GM18498 (cell line): ENCODE data around the gene FHOD1.

Experiments
- ATAC-seq: cut with Tn5 transposase; IDR thresholded peaks from one replicate; pipeline ENCODE4 v1.9.1; 2021; ENCODE audit warnings: mild to moderate bottlenecking, moderate library complexity; ENCODE audit not compliant: unreplicated experiment

Gene FHOD1

DNA sequence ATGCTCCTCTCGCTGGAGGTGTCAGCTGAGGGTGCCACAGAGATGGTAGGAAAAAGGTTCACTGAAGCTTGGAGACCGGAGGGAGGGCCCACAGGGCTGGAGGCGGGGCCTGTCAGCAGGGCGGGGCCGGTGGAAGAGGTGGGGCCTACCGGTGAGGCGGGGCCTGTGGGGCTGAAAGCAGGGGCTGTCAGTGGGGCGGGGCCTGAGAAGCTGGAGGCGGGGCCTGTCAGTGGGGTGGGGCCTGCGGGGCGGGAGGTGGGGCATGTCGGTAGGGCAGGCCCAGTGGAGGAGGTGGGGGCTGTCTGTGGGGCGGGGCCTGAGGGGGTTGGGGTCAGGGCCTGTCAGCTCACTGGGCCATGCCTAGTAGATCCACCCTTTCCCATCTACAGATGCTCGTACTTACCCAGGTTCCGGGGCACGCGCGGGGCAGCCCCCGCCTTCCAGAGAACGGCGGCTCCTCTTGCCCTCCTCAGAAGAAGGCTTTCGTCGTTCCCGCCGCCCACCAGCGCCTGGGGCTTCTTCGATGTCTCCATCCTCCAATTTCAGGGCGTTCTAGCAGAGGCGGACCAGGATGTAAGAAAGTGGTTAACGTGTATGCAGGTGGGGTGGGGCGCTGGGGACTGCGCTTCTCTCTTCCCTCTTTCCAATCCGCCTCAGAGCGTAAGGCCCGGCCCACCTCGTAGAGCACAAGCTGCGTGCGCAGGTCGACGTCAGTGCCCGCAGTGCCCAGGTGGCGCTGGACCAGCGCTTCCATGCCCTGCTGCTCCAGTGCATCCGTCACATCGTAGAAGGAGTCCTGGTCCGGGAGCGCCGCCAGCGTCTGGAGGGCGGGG is 10.5 kb downstream of the FHOD1 start:
- ATAC-seq = no peak

DNA sequence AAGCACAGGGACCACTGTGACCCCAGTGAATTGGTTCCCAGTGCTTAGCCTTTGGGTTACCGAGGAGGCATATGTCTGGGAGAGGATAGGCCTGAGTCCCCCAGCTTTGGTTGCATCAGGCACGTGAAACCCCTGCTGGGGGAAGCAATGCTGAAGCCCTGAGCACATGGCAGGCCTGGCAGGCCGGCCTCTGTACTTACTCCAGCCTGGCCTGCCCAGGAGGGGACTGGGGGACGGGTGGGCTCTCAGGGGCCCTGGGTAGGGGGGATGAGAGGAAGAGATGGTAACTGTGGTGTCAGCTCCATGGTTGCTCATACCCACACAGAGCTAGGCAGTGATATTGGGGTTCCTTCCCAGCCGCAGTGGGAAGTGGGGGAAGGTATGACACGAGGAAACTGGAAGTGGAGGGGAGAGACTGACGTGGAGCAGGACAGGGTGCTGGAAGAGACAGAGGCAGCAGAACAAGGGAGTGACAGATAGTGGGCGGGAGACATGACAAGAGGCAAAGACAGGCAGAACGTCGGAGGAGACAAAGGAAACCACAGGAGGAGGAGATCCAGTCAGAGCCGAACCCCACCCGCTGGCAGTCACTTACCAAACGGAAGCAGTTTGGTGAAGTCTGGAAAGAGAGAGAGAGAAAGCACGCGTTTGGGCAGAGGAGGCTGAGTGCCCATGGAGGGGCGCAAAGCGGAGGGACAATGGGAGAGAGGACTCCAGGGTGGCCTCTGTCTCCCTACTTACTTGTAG is 11.3 kb downstream of the FHOD1 start:
- ATAC-seq = no peak

DNA sequence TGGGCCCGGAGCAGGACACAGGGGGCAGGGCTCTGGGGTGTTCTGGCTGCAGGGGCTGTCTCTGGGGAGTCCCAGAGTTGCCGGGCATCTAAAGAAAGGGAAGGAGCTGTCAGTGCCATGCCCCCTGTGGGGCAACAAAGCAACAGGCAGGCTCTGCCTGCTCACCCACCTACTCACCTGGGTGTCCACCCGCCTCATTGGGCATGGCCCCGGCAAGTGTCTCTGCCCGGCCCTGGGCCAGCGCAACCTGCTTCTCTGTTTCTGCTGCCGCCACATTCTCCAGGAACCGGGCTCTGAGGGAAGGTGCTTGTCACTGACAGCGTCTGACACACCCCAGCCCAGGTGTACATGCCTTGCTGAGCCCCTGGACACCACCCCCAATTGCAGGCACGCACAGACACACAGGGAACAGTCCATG is 13.1 kb downstream of the FHOD1 start:
- ATAC-seq = no peak

DNA sequence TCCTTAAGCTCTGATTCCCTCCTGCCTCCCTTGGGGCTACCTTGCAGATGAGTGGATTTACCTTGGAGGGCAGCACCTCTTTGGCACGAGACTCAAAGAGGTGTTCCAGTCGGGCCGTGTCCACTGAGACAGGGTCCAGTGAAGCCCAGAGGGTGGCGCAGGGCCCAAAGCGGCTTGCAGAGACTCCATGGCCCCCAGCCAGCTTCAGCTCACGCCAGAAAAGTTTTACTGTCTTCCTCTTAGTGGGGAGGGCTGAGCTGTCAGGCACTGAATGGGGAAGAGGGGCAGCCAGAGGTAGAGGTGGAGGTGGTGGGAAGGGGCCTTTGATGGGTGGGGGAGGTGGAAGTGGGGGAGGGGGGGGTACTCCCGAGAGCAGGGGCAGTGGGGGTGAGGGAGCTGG is 13.7 kb downstream of the FHOD1 start:
- ATAC-seq = no peak

DNA sequence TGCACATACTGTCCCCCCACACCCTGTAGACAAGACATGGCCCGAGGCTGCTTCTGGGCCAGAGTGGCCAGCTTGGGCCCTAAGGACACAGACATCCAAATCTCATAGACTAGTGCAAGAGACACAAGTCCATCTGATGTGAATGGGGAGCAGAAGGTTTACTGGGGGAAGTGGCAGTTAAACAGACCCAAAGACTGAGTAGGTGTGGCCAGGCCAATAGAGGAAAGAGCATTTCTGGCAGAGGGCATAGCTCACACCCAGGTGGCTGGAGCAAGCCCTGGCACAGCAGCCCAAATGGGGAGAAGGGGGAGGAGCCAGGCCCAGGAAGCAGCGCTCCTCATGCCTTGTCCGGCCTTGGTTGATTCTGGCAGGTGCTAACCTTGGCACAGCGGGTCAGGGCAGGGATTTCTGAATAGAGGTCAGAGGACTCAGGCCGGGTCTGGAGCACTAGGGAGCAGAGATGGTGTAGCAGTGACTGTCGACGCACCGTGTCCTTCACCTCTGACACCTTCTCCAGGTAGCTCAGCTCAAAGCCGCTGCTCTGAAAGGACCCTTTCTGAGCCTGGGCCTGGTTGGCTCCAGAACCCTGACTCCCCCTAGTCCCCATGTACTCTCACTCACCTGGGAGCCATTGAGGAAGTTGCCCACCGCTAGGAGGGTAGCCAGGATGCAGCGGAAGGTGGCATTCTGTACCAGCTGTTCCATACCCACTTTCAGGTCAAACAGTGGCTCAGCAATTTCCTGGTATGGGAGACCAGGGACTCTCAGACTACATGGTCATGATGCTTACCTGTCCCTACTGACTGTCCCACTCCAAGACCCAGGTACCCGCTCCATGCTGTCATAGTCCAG is 16.2 kb downstream of the FHOD1 start:
- no peak for ATAC-seq

DNA sequence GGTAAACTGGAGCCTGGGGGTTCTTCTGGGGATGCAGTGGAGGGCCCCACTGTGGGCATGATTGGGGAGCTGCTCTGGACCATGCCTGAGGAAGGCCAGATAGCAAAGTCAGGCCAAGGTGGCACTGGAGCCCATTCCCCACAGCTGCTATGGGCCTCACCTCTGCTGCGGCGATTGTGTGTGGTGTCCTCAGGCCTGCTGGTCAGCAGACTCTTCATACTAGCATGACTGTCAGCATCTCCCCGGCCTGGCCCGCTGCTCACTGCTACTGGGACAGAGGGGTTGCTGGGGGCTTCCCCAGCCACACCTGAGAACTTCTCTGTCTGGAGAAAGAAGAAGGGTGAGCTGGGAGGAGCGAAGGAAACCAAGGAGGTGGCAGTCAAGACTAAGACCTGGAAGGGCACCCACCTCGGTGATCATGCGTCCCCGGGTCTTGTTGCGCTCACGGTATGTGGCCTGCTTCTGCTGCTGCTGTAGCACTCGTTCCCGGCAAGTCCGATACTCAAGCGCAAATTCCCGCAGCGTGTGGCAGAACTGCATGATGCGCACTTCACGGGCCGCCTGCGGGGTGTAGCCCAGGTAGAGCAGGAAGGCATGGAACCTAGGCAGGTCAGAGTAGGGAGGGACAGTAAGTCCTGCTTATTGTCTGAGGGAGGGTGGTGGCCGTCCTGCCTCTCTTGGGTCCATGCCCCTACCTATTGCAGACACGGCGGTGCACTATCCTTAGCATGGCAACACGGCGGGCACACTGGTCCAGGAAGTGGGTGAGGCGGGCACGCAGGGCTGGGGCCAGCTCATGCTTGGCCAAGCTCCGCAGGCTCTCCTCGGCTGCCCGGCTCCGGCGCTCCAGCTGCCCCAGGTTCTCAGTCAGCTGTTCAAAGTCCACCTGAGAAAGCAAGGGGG is 17.1 kb downstream of the FHOD1 start:
- ATAC-seq = no peak

DNA sequence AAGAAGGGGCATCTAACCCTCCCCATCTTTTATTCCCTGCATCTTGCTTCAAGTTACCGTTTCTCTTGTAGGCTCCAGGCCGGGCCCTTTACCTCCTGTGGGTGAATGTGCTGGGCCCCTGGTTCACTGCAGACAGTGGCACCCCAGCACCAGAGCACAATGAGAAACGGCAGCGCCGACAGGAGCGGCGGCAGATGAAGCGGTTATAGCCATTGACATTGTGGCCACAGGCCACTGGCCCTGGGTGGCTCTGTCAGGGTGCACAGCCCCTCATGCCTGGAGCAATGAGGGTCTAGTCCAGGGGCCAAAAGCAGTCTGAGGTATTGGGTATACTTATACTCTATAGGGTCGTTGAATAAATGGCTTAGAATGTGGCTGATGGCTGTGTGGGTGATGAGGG is 18.4 kb downstream of the FHOD1 start:
- no peak for ATAC-seq

DNA sequence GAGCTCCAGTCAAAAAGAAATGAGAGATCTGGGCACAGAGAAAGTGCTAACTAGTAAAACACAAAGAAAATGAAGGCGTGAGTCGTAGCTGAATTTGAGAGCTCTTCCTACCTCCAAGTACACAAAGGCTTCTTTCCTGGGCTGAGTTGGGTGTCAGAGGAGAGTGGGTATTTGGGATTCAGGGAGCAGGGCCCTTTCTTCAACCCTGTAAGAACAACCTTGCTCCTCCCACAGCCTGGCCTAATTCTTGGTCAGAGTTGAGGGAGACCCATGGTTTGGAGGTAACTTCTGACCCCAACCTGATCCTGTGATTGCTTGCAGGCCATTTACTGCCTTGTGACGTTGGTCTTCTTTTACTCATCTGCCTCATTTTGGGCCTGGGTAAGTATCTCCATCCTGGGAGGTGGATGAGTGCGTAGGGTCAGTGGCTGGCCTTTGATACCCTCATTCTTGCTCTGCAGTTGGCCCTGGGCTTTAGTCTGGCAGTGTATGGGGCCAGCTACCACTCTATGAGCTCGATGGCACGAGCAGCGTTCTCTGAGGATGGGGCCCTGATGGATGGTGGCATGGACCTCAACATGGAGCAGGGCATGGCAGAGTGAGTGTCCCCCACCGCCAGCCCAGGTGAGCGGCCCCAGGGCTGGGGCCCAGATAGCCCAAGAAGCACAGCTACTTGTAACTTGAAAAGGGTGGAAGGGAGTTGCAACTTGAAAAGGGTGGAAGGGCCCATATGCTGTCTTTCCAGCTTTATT is 19.1 kb downstream of the FHOD1 start:
- ATAC-seq = no peak

DNA sequence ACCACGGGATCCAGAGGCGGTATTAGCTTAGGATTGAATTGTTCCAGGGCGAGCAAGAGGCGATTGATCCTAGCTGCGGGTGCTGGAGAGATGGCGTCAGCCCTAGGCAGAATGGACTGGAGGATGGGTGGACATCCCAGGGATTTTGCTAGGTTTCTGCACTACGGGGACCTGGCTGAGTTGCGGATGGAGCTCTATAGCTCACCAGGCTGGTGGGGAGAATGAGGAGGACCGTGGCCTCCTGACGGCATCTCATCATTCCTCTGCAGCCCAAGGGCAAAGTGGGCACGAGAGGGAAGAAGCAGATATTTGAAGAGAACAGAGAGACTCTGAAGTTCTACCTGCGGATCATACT is 19.7 kb downstream of the FHOD1 start:
- no peak for ATAC-seq

DNA sequence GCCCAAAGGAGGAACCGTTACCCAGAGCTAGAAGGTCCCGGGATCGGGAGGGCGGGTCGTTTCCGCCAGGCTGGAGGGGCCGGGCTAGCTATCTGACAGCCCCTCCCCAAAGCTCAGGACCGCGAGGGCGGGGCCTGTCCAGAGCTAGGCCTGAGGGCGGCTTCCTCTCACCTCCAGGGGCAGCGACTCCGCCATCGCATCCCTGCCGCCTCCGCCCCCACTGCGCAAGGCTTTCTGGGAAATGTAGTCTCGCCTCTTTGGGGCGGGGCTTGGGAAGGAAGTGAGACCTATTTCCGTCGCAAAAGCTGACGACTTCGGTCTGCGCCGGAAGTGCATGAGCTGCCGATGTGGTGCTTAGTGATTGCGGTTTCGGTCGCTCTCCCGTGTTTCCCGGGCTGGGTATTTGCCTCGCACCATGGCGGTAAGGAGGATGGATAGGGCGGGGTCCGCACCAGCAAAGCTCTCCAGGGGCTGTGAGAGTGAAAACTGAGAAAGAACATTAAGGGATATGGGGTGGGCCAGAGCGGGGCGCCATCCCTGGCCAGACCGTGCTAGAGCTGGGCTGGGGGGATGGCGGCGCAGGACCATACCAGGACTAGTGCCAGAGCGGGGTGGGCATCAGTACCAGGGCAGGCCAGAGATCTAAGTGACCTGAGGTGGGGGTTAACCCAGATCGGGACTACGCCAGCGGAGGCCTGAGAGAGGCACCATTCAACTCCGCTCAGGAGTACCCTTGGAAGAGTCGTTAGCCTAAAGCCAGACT is 20.3 kb downstream of the FHOD1 start, which contains the start of gene TMEM208:
Gene TMEM208, plus strand, starts transcription at position 327 of the 763 bp plus-strand sequence. Its CDS starts 89 bp downstream, at position 416.
- peak; percentile 95 for ATAC-seq

DNA sequence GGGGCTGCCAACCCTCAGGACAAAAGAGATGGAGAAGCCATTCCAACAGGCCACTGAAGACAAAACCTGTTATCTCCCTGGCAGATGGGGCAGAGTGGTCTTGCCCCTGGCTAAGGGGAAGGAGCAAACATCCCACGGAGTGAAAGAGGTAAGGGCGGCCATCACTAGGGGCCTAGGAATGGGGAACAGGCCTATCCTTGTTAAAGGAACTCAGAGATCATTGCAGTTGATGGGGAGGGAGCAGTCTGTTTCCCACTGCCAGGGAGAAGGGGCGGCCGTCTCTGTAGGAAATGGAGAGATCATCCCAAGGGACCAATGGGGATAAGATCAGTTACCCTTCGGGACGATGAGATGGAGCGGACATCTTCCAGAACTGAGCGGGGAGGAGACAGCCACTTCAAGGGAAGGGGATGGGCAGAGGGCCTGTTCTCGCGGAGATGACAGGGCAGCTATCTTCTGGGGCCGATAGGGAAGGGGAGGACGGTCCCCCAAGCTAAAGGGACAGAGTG is 20.9 kb downstream of the FHOD1 start:
- ATAC-seq = no peak

DNA sequence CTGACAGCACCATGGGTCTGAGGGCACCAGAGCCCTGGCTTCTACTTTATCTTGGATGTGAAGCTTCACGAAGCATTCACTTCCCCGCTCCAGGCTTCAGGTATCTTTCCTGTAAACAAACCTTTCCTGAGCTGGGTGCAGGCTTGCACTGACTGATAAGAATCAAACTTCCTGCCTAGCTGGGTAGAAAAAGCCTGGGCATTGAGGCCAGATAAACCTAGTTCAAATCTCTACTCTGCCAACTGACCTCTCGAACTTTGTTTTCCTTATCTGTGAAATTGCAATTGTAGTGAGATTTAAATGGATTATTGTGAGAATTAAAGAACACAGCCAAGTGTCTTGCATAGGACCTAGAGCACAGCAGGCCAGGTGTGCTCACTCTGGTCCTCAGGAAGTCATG is 23.3 kb downstream of the FHOD1 start:
- ATAC-seq = no peak

DNA sequence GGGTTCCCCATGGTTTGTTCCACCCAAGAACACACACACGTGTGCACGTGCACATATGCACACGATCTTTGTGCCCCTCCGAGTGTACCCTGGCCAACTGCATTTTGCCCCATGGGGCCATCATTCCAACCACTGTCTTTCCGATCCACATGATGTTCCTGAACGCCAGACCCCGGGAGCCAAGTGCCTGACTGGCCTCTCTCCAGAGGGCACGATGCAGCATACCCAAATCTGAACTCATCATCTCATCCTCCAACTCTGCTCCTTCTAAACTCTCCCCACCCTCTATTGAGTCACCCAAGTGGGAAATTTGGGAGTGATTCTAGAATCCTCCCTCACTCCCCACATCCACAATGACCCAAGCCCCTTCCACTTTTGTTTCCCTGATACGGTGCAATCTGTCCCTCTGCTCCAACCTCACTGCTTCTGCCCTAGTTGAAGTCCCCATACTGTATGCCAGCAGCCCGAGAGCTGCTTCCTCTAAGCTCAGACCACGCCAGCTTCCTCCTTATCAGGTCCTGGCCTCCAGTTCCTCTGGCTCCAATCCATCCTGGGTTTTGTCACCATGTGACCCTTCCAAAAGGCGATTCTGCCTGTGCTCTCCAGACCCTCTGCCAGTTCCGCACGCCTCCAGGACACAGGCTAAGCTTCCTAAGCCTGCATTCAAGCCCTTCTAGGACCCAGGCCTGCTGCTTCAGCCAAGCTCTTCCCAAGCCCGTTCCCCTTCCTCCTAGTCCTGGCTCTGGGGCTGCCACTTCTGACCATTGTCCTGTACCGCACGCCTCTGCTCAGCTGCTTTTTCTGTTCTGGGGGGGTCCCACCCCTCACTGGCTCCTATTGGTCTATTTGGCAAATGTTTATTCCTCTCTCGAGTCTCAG is 30.4 kb downstream of the FHOD1 start:
- ATAC-seq = no peak

DNA sequence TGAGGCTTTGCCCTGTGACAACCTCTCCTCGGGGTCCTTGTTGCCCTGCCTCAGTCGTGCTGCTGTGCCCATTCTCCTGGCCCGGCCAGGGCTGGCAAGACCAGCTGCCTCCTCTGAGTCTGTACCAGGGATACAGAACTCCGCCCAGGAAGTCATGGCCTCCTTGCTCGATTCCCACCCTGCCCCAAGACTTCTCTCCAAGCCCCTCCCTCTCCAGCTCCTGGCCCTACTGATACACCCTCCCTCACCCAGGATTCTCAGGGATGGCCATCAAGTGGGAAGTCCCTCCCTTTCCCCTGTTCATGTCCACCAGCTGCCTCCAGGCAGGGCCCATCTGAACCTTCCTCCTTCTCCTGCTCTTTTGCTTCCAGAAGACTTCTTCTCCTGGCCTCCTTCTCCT is 31.6 kb downstream of the FHOD1 start:
- no peak for ATAC-seq

DNA sequence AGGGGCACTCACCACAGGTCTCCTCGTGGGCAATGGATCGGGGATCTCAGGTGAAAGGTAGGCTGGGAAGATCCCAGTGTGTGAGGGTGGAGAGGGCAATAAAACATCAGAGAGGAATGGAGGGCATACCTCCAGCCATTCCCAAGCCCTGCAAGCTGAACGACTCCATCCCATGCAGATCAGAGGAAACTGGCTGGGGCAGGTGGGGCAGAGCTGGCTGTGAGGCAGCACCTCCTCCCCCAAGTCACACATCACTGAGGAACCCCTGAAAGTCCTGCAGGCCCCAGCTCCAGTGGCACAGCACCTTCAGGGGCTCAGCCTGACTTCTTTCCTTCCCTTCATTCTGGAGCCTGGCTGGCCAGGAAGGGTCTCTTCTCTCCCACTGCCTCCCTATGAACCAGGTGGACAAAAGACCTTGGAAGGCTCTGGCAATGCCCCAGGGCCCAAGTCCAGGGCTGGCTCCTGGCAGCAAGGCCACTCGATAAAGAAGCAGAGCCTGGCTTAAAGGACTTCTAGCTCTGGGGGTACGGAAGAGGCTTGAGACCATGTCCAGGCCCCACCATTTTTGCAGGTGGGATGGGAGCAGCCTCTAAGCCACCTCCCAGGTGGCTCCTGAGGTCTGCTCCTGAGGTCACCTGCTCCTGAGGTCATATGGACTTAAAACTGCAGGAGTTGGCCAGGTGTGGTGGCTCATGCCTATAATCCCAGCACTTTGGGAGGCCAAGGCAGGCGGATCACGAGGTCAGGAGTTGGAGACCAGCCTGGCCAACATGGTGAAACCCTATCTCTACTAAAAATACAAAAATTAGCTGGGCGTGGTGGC is 33.9 kb downstream of the FHOD1 start:
- no peak for ATAC-seq

DNA sequence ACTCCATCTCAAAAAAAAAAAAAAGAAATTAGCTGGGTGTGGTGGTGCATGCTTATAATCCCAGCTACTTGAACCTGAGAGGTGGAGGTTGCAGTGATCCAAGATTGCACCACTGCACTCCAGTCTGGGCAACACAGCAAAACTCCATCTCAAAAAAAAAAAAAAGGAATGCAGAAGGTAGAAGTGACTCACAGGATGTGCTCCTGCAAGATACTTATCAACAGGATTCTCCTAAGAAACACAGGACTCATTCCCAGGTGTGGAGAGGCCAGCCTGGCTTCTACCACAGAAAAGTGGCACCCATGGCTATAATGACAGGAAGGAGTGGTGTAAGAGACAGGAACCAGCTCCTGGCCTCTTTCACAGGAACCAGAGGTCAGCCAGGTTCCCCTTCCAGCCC is 34.5 kb downstream of the FHOD1 start:
- no peak for ATAC-seq

DNA sequence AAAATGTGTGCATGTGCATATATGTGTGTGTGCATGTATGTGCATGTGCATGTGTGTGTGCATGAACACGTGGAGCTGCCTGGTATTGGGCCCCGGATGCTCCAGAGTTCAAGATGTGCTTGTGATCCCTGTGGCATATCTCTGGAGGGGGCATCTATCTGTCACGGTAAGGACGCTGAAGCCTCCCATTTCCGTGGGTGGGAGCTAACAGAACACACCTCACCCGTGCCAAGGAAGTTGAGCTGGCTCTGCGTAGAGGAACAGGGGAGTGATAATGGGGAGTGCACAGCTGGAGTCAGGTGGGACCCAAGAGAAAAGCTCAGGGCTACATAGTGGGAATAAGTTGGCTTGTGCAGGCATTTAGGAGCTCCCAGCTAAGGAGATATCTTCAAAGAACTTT is 35.6 kb downstream of the FHOD1 start:
- no peak for ATAC-seq
